Measurements from ENCODE around the gene ZNF77.
"Not testable (repeated sequence)": the region's sequence is repeated elsewhere in the genome, so short reads cannot be mapped to it uniquely, and the experiment has no call there.

The ZNF77 gene

DNA sequence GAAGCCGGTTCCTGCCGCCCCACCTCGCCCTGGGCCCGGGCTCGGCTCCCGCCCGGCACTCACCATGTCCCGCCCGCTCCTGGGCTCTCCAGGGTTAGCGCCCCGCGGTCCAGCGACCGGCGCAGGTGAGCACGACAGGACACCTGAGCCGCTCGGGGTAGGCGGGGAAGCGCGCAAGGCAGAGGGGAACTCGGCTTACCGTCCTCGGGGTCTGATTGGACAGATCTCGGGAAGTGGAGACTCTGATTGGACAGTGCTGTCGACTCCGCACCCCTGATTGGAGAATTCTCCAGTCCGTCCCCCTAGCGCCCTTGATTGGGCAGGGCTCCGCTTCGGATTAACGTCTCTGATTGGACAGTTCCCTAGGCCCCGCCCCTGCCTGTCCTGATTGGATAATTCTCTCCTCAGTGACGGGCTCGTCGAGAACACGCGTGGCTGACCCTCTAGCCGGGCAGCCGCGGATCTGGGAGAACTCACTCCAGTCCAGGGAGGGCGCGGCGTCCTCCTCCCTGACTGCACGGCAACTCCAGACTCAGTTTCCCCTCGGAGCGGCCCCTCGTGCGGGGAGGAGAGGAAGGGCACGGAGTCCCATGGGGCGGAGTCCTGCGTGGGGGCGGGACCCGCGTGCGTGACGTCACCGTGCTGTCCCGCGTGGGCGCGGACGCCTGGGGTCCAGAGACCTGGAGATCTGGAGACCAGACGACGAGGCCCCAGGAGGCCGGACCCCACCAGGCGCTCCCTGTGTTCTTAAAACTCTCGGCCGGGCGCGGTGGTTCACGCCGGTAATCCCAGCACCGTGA, at the start of gene ZNF77:
Gene ZNF77 (minus strand): TSS at position 197 of the 800 bp plus-strand sequence. CDS start 131 bp downstream, at position 66.
- DNase-seq (ENCODE audit: low read depth), result peak; percentile 99

DNA sequence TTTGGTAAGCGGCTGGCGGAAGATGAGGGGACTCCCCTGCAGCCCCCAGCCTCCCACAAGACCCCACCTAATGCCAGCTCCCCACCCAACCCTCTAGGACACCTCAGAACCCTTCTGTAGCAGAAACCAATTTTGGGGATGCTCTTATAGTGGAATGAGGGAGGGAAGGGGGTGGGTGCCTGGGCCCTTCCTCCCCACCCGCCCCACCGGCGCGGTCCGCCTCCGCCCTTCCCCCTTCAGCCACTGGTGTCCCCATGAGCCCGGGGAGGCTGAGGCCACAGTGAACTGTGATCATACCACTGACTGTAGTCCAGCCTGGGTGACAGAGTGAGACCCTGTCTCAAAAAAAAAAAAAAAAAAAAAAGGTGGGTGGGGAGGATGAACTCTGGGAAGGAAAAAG, 48.8 kb upstream of the ZNF77 start:
- no peak for DNase-seq (ENCODE audit: low read depth)

DNA sequence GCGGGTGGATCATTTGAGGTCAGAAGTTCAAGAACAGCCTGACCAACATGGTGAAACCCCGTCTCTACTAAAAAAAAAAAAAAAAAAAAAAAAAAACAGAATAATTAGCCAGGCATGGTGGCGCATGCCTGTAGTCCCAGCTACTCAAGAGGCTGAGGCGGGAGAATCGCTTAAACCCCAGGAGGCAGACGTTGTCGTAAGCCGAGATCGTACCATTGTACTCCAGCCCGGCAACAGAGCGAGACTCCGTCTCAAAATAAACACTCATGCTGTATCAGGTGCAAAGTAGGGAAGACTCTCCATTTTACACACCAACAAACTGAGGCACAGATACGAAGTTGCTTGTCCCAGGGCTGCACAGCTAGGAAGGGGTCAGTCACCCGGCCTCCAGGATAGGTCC, 48.2 kb upstream of the ZNF77 start:
- no peak for DNase-seq (ENCODE audit: low read depth)

DNA sequence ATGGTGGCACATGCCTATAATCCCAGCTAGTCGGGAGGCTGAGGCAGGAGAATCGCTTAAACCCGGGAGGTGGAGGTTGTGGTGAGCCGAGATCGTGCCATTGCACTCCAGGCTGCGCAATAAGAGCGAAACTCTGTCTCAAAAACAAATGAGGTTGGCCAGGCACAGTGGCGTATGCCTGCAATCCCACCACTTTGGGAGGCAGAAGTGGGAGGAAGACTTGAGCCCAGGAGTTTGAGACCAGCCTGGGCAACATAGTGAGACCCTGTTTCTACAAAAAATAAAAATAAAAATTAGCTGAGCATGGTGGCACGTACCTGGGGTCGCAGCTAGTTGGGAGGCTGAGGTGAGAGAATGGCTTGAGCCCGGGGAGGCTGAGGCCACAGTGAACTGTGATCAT, 47.6 kb upstream of the ZNF77 start:
- DNase-seq (ENCODE audit: low read depth), result not testable (repeated sequence)

DNA sequence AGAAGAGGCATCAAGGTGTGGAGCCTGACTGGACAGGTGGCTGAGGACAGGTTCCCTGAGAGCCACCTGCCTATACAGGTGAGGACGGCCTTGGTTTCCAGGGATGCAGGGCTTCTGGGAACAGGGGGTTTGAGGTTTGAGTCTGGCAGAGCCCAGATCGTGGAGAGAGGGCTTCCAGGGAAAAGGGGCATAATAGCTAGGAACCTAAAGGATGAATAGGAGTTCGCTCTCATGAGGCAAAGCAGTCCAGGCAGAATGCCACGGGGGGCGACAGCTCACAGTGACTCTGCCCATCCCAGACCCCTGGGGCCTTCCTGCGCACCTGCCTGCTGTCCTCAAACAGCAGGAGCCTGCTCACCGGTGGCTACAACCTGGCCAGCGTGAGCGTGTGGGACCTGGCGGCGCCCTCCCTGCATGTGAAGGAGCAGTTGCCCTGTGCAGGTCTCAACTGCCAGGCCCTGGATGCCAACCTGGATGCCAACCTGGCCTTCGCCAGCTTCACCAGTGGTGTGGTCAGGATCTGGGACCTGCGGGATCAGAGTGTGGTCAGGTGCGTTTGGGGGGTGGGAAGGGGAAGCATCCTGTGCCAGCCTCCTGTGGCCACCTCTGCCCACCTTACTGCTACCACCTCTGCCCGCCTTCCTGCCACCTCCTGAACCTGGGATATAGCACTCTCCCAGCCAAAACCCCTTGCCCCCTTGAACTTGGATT, 44.6 kb upstream of the ZNF77 start:
- DNase-seq (ENCODE audit: low read depth), result no peak

DNA sequence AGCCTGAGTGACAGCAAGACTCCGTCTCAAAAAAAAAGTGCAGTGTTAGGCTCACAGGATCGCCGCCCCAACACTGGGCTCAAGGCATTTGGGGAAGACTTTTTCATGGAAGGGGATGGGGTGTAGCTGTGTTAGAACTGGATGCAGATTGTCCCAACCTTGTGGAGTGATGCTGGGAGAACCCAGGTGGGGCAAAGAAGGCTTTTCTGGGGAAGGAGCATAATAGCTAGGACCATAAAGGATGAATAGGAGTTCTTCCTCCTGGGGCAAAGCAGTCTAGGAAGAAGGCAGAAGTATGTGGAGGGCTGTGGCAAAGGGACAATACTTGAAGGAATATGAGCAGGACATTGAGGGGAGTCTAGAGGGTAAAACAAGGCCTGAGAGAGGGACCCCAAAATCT, 43.8 kb upstream of the ZNF77 start:
- no peak for DNase-seq (ENCODE audit: low read depth)

DNA sequence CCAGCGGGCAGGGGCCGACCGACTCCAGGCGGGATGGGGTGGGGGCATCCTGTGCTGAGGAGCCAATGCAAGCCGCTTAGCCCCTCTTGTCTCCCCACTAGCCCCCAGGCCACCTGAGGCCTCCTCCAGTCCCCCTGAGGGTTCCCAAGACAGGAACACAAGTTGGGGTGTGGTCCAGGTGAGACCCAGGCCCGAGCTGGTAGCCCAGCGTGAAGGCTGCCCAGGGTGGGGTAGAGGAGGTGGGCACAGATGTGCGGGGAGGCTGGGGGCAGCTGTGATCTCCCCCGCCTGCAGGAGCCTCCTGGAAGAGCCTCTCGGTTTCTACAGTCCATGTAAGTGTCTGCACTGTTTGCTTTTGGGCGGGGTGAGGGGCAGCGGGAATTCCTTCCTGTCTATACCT, 43.0 kb upstream of the ZNF77 start:
- no peak for DNase-seq (ENCODE audit: low read depth)

DNA sequence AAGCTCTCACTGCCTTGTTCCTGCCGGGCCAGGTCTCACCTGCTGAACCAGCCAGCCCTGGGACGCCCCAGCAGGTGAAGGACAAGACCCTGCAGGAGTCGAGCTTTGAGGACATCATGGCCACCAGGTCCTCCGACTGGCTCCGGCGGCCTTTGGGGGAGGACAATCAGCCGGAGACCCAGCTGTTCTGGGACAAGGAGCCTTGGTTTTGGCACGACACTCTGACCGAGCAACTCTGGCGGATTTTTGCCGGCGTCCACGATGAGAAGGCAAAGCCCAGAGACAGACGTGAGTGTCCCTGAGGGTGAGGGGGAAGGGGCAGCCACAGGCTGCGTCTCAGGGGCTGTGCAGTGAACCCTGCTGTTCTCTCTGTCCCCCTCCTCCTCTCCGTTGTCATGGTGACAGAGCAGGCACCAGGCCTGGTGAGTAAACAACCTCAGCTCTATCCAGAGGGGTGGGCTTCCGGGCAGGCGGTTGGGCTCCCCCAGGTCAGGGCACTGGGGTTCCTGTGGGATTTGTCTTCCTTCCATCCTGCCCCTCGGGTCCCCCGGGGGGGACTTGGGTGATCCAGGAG, 42.3 kb upstream of the ZNF77 start:
- DNase-seq (ENCODE audit: low read depth), result no peak

DNA sequence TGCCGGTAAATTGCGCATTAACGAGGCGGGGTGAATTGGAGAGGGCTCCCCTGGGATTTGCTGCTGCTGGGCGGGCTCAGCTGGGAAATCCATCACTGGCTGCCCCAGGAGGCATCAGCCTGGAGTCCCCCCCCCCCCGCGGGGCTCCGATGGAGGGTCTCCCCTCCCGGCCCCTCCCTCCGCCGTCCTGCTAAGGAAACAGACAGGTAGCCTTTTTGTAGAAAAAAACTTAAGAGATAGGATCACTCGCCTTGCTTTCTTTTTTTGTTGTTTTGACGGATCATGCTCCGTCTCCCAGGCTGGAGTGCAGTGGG, 39.4 kb upstream of the ZNF77 start:
- no peak for DNase-seq (ENCODE audit: low read depth)

DNA sequence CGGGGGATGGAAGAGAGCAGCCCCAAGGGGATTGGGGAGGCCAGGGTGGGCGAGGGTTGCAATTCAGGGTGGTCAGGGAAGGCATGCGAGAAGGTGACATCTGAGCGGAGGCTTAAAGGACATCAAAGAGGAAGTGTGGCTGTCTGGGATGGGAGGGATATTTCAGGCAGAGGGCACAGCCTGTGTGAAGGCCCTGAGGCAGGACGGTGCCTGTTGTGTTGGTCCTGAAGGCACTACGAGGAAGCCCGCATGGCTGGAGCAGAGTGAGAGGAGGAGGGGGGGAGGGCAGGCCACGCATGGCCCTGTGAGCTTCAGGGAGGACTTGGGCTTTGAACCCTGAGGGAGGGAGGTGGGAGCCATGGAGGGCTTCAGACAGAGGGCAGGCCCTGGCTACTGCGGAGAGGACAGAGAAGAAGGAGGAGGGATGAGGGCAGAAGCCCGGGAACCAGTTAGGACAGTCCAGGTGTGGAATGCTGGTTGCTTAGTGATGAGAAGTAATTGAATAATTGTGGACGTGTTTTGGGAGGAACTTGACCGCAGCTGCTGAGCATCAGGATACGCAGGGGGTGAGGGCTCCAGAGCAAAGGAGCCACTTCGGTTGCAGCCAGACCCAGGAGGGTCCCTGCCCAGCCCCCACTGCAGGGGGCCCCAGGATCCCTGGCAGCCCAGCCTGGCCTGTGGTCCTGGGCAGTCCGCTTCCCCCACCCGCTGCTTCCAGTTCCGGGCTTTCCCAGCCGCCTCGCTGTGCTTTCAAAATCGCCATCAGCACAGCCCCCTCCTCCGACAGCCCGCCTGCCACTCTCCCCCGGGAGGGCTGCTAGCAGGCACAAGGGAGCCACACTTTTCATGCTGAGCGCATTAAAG, 38.8 kb upstream of the ZNF77 start:
- DNase-seq (ENCODE audit: low read depth), result no peak

DNA sequence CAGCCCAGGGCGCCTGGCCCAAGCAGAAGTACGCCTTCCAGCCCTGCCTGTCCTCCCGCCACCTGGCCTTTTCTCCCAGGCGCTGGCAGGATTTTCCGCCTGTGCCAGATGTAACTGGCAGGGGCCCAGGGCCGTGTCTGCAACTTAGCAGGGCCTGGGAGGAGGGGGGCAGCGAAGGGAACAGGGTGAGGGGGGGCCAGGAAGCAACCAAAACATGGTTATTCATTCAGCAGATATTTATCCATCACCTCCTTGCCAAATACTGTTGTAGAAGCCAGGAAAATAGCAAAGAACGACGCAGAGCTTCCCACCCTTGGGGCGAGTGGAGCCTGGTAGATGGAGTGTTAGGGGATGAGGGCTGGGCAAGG, 38.2 kb upstream of the ZNF77 start:
- no peak for DNase-seq (ENCODE audit: low read depth)

DNA sequence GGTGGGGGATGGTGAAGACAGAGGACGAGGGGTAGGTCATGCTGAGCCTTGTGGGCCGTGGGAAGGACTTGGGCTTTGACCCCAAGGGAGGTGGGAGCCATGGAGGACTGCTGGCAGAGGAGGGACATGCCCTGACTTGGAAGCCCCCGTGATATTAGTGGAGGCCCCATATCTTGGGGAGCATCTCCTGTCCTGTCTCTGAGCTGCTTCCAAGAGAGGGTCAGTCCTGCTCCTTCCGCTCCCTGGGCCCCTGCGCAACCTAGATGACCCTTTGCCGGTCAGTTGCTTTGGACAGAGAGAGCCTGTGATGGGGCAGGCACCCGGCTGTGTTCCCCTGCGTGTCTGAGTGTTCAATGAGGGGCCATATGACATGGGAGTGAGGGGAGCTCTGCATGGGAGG, 37.8 kb upstream of the ZNF77 start:
- DNase-seq (ENCODE audit: low read depth), result no peak

DNA sequence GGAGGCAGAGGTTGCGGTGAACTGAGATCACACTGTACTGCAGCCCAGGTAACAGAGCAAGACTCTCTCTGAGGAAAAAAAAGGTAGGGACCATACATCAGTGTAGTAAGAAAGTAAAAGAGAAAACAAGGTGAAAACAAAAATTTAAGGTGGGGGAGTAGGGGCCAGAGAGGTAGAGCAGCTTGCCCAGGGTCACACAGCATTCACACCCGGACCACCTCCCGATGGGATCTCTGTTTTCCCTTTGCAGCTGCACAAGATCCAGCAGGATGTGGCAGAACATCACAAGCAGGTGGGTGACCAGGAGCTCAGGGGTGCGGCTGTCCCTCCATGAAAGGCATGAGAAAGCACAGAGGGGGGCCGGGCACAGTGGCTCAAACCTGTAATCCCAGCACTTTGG, 37.1 kb upstream of the ZNF77 start:
- DNase-seq (ENCODE audit: low read depth), result no peak

DNA sequence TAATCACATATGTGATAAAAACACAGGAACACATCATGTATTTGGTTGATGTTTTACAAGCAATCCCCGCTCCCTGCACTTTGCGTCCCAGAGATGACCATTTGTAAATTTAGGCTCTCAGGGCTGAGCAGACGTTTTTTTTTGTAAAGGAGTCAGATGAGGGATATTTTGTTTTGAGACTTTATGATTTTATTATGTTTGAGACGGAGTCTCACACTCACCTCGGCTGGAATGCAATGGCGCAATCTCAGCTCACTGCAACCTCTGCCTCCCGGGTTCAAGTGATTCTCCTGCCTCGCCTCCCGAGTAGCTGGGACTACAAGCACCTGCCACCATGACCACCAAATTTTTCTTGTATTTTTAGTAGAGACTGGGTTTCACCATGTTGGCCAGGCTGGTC, 34.0 kb upstream of the ZNF77 start:
- DNase-seq (ENCODE audit: low read depth), result no peak

DNA sequence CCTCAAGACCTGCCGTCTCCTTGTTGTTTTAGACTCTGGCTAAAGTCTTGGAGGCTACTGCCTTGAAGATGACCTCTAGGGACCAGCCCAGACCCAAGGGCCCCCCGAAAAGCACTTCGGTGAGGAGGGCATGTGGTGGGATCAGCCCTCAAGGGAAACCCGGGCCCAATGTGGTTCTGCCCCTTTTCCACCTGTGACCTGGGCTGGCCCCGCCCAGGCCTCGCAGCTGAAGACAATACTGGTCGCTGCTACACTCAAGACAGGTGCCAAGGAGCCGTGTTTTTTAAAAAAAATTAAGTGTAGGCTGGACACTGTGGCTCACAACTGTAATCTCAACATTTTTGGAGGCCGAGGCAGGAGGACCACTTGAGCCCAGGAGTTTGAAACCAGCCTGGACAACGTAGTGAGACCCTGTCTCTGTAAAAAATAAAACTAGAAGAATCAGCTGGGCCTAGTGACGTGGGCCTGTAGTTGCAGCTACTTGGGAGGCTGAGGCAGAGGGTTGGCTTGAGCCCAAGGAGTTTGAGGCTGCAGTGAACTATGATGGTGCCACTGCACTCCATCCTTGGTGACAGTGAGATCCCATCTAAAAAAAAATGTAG, 33.5 kb upstream of the ZNF77 start:
- DNase-seq (ENCODE audit: low read depth), result no peak

DNA sequence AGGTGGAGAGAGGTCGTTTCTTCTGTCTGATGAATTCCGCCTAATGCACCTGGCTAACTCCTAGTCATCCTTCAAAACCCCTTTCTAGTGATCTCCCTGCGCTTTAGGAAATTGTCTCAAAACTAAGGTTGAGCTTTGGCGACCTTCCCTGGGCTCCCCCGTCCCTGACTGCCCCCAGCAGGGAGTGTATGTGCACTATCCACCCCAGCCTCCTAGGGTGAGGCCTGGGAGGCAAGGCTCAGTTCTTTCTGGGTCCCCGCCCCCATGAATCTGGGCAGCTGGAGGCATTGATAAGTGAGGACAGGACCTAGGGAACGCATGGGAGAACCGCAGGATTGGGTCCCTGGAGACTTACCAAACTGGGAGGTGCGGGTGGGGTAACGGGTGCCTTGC, 33.0 kb upstream of the ZNF77 start:
- DNase-seq (ENCODE audit: low read depth), result no peak

DNA sequence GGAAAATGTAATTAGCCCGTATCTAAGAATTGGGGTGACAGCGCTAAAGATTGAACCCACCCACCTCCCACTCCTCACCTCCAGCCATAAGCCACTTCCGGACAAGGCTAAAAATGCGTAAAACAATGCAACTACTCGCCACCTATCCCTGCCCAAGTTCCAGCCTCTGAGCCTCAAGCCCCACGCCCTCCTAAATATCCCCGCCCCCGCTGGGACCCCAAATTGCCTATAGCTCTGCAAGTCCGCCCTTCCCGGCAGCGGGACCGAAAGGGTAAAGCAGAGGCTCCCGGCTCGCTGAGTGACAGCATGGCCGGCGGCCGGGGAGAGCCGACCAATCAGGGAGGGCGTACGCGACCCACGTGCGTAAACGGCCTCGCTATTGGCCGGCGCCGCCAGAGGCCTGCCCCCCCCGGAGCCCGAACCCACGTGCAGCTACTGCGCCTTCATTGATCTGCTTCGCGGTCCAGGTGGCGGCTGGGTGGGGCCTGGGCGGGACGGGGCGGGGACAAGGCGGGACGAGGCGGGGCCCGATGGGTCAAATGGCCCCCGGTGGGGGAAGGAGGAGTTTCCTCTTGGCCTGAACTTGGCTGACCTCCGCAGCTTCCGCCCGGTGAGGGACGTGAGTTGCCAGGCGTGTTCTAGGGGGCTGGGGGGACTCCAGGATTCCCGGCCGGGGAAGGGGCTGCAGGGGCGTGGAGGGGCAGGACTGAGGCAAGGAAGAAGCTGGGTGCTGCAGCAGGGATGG, 32.4 kb upstream of the ZNF77 start, which contains the start of gene TLE6:
Gene TLE6 (plus strand): TSS at position 564 of the 745 bp plus-strand sequence. CDS start 670 bp downstream, outside the sequence.
- DNase-seq (ENCODE audit: low read depth), result peak; percentile 92

DNA sequence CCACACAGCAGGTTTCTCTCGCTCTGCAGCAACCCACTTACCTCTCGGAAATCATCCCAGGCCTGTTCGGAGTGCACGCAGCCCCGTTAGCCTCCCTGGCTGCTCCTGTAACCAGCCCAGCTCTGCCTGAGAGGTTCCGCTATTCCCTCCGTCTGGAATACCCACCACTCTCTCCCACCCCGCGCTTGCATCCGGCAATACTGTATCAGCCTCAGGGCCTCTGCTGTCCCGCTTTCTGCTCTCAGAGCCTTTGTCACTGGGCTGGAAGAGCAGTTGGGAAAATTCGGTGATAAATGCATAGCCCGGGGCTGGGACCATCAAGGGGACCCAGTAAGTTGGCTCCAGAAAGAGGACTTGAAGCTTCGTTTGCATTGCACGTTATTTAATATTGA, 31.8 kb upstream of the ZNF77 start:
- DNase-seq (ENCODE audit: low read depth), result no peak

DNA sequence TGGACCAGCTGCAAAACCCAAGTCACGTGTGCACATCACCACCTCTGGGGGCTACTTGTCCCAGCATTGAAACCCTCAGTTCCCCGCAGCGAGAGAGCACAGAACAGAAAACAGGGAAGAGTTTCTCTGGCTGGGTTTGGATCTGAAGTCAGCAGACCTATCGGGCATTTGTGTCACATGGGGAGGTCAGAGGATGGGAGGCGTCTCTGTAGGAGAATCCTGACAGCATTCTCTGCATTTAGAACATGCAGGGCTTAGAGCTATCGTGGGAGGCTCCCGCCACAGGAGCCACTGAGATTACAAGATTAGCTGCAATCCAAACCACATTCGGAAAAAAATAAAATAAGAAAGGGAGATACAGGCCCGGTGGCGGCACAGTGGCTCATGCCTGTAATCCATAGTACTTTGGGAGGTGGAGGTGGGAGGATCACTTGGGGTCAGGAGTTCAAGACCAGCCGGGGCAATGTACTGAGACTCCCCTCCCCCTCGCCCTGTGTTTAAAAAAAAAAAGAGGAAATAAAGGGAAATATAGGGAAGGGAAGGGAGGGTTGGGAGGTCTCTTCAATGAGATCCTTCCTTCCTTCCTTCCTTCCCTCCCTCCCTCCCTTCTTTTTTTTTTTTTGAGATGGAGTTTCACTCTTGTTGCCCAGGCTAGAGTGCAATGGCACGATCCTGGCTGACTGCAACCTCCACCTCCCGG, 29.7 kb upstream of the ZNF77 start:
- DNase-seq (ENCODE audit: low read depth), result no peak

DNA sequence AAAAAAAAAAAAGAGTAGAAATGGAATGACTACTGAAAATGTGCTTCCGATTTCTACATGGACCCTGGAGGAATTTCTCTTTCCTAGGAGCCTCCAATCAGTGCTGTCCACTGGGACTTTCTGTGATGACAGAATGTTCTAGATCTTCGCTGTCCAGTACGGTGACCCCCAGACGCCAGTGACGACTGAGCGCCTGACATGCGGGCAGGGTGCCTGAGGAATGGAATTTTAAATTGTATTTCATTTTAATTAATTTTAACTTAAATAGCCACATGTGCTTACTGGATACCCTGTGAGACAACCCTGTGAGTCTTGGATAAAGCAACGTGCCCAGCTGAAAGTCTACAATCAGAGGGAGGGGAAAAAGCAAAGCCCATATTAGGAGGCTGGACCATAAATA, 28.5 kb upstream of the ZNF77 start:
- DNase-seq (ENCODE audit: low read depth), result no peak

Measured in stimulated activated CD4-positive, alpha-beta T cell treated with anti-CD3 and anti-CD28 coated beads, Interleukin-2, amount 100 ng/mL, for 4 hours (primary cell).